Ascending aorta (tissue), 2 donors: Measurements from ENCODE around the gene EFCAB13. TPM values are rescaled to one million over a fixed set of nuclear protein-coding genes. Genes with fewer than 3 reads are reported as not detected.
"Not testable (repeated sequence)": the region's sequence is repeated elsewhere in the genome, so short reads cannot be mapped to it uniquely, and the experiment has no call there.

Experiments used
- DNase-seq, 2 donors: peaks; one replicate each; pipeline ENCODE4 v3.0.0-alpha.2; 2019; ENCODE audit warnings: low spot score in 2 of 2
- H3K27ac ChIP-seq, 2 donors: fragments of 200-600 bp; sonication (generic); one replicate each; pipeline ENCODE4 v1.5.1; 2016 to 2017; ENCODE audit warnings: mild to moderate bottlenecking in 1 of 2
- H3K27me3 ChIP-seq: fragments of 200-600 bp; sonication (generic); one replicate; pipeline ENCODE4 v1.5.1; 2017
- H3K36me3 ChIP-seq, 2 donors: fragments of 200-600 bp; sonication (generic); one replicate each; pipeline ENCODE4 v1.5.1; 2016
- H3K4me1 ChIP-seq, 2 donors: fragments of 200-600 bp; sonication (generic); one replicate each; pipeline ENCODE4 v1.5.1; 2016 to 2017; ENCODE audit warnings: mild to moderate bottlenecking in 1 of 2
- H3K4me3 ChIP-seq, 2 donors: fragments of 200-600 bp; sonication (generic); one replicate each; pipeline ENCODE4 v1.5.1; 2016 to 2017; ENCODE audit warnings: mild to moderate bottlenecking in 1 of 2
- H3K9me3 ChIP-seq, 2 donors: fragments of 200-600 bp; sonication (generic); one replicate each; pipeline ENCODE4 v1.5.1; 2016
- intact Hi-C: fragments of 100-400 bp; cut with DNase I; formaldehyde crosslinking; loops from one replicate; pipeline ENCODE4 v1.15.1; 2023
- total RNA-seq: library from RNA; depleted of rRNA; stranded (reverse); fragments of >200 nt; gene quantifications from one replicate; pipeline ENCODE4 v1.1.0, GENCODE V29; 2016
- TF ChIP-seq, protein P1 (sequence below), 3 experiments: fragments of 200-600 bp in 2 of 3; fragments of 450-650 bp in 1 of 3; sonication (generic) in 2 of 3; IDR thresholded peaks; one replicate each; pipeline ENCODE4 v1.5.1; 2016 to 2019; ENCODE audit warnings: antibody characterized with exemption in 3 of 3, mild to moderate bottlenecking in 1 of 3, moderate library complexity in 1 of 3

The EFCAB13 gene
- total RNA-seq, 1 donor from 2014 or later = 1.2 TPM

DNA sequence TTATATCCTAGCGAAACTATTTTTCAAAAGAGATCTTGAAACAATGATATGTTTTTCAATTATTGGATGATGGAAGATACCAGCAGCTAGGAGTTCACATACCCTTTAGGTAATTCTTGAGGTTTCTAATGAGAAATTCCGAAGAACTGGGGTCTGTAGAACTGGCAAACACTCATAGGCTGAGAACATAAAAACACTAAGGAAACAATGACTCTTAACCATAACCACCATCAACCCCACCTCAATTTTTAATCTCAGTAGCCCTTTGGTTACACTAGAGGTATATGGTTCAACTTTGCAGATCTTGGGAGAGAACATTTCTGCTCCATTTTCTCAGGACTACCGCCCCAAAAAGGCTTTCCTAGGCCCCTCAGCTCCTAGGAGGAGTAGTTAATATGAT is 141.4 kb downstream of the EFCAB13 start:
- Histone ChIP-seq H3K4me3 (no peak overlapping the region), H3K4me1 (no peaks in the 10 kb centered on the region), H3K9me3 (no peaks in the 10 kb centered on the region), H3K36me3 (no peaks in the 10 kb centered on the region), H3K27ac (no peak overlapping the region), H3K27me3 (no peaks in the 10 kb centered on the region)
- TF ChIP-seq, protein P1, sequence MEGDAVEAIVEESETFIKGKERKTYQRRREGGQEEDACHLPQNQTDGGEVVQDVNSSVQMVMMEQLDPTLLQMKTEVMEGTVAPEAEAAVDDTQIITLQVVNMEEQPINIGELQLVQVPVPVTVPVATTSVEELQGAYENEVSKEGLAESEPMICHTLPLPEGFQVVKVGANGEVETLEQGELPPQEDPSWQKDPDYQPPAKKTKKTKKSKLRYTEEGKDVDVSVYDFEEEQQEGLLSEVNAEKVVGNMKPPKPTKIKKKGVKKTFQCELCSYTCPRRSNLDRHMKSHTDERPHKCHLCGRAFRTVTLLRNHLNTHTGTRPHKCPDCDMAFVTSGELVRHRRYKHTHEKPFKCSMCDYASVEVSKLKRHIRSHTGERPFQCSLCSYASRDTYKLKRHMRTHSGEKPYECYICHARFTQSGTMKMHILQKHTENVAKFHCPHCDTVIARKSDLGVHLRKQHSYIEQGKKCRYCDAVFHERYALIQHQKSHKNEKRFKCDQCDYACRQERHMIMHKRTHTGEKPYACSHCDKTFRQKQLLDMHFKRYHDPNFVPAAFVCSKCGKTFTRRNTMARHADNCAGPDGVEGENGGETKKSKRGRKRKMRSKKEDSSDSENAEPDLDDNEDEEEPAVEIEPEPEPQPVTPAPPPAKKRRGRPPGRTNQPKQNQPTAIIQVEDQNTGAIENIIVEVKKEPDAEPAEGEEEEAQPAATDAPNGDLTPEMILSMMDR (IDR thresholded peaks at IDR 0.05) = no peak
- intact Hi-C loops = no loop called here
- no peak for DNase-seq

DNA sequence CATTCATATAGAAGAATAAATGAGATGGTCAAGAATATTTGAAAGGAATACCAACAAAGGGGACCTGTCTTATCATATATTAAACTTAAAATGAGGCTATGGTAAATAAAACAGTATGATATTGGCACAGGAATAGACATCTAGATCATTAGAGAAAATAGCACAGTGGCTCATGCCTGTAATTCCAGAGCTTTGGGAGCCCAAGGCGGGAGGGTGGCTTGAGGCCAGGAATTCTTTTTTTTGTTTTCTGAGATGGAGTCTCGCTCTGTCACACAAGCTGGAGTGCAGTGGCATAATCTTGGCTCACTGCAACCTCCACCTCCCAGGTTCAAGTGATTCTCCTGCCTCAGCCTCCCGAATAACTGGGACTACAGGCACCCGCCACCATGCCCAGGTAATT is 143.2 kb downstream of the EFCAB13 start:
- H3K9me3 ChIP-seq, H3K4me1 ChIP-seq, intact Hi-C loops, DNase-seq, H3K4me3 ChIP-seq, H3K36me3 ChIP-seq, H3K27ac ChIP-seq, H3K27me3 ChIP-seq: not testable (repeated sequence)

DNA sequence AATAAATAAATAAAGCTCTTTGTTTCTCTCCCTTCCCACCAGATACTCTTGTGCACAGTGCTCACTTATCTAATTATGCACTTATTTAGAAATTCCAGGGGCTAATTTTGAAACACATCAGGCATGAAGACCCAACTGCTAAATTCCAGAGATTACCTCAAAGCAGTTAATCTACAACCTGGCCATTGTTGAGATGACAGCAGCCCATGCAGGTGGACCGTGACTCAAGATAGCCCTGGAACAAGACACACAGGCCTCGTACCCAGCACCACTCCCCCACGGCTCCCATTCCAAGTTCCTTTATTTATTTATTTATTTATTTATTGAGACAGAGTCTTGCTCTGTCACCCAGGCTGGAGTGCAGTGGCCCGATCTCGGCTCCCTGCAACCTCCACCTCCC is 147.1 kb downstream of the EFCAB13 start:
- Histone ChIP-seq H3K9me3 (no peaks in the 10 kb centered on the region), H3K36me3 (peaks cover 0 to 7% of the 10 kb centered on the region in 2 donors), H3K4me1 (no peaks in the 10 kb centered on the region), H3K4me3 (no peak overlapping the region), H3K27ac (no peak overlapping the region), H3K27me3 (no peaks in the 10 kb centered on the region)
- DNase-seq = no peak
- intact Hi-C loops = no loop called here
- TF ChIP-seq, protein P1 (IDR thresholded peaks at IDR 0.05) = no peak

DNA sequence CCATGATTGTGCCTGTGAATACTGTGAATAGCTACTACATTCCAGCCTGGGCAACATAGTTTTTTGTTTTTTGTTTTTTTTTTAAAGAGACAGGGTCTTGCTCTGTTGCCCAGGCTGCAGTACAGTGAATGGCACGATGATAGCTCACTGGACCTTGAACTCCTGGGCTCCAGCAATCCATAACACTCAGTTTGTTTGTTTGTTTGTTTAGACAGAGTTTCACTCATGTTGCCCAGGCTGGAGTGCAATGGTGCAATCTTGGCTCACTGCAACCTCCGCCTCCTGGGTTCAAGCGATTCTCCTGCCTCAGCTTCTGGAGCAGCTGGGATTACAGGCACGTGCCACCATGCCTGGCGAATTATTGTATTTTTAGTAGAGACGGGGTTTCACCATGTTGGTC is 148.3 kb downstream of the EFCAB13 start:
- H3K27me3 ChIP-seq, intact Hi-C loops, H3K4me1 ChIP-seq, H3K4me3 ChIP-seq, H3K9me3 ChIP-seq, DNase-seq, H3K27ac ChIP-seq, H3K36me3 ChIP-seq: not testable (repeated sequence)

Other genes with a start within 250 kb of the EFCAB13 start
- 112 TPM for gene CDC27, start 134.7 kb upstream of the EFCAB13 start, total RNA-seq
- gene MYL4, start 114.6 kb upstream of the EFCAB13 start, total RNA-seq = not detected
- 71.3 TPM for gene ITGB3, start 70.1 kb upstream of the EFCAB13 start, total RNA-seq
- 23.3 TPM for gene NPEPPS, start 207.2 kb downstream of the EFCAB13 start, total RNA-seq